Astrocyte (in vitro differentiated cells and primary cell): Measurements from ENCODE around the gene OSBPL2. TPM values are rescaled to one million over a fixed set of nuclear protein-coding genes. Genes with fewer than 3 reads are reported as not detected.

Experiments
- DNase-seq: peaks from one replicate; pipeline ENCODE4 v3.0.0-alpha.2; 2010; ENCODE audit warnings: low read depth
- FAIRE-seq: peaks from 2 replicates; lab custom pipeline; 2011; peaks lifted over from hg19 to GRCh38; lab: Jason Lieb, UNC
- H2AFZ ChIP-seq: 2 replicates; pipeline ENCODE4 v1.6.0; 2012; ENCODE audit warnings: low read depth, low read length, inconsistent platforms
- H3K27ac ChIP-seq: 2 replicates; pipeline ENCODE4 v1.5.1; 2011; ENCODE audit warnings: low read depth, low read length, inconsistent platforms
- H3K27me3 ChIP-seq: 2 replicates; pipeline ENCODE4 v1.6.0; 2011; ENCODE audit warnings: low read length, inconsistent platforms; ENCODE audit not compliant: insufficient read depth
- H3K36me3 ChIP-seq: 2 replicates; pipeline ENCODE4 v1.5.1; 2011; ENCODE audit warnings: low read length, inconsistent platforms; ENCODE audit not compliant: insufficient read depth
- H3K4me1 ChIP-seq: 2 replicates; pipeline ENCODE4 v1.5.1; 2011; ENCODE audit warnings: low read length, inconsistent platforms; ENCODE audit not compliant: insufficient read depth
- H3K4me2 ChIP-seq: 2 replicates; pipeline ENCODE4 v1.6.0; 2012; ENCODE audit warnings: low read length, inconsistent platforms
- H3K4me3 ChIP-seq: 2 replicates; pipeline ENCODE4 v1.5.1; 2011; ENCODE audit warnings: low read depth, mild to moderate bottlenecking, low read length, inconsistent platforms; ENCODE audit not compliant: insufficient read depth
- H3K79me2 ChIP-seq: 2 replicates; pipeline ENCODE4 v1.6.0; 2012; ENCODE audit warnings: mild to moderate bottlenecking, low read length, inconsistent platforms; ENCODE audit not compliant: insufficient read depth
- H3K9ac ChIP-seq: 2 replicates; pipeline ENCODE4 v1.6.0; 2012; ENCODE audit warnings: mild to moderate bottlenecking, low read length, inconsistent platforms
- H3K9me3 ChIP-seq: 2 replicates; pipeline ENCODE4 v1.5.1; 2012; ENCODE audit warnings: low read depth, mild to moderate bottlenecking, low read length, inconsistent platforms; ENCODE audit not compliant: insufficient read depth
- H4K20me1 ChIP-seq: 2 replicates; pipeline ENCODE4 v1.6.0; 2012; ENCODE audit warnings: low read length, inconsistent platforms; ENCODE audit not compliant: insufficient read depth
- H3K27ac Mint-ChIP-seq: one replicate; pipeline ENCODE4 v1.8.0; 2021; ENCODE audit warnings: mild to moderate bottlenecking, mixed read lengths; ENCODE audit not compliant: unreplicated experiment
- H3K27me3 Mint-ChIP-seq: one replicate; pipeline ENCODE4 v1.8.0; 2021; ENCODE audit warnings: low read depth, mixed read lengths; ENCODE audit not compliant: unreplicated experiment
- H3K36me3 Mint-ChIP-seq: one replicate; pipeline ENCODE4 v1.8.0; 2021; ENCODE audit warnings: low read depth, mixed read lengths; ENCODE audit not compliant: unreplicated experiment
- H3K4me1 Mint-ChIP-seq: one replicate; pipeline ENCODE4 v1.8.0; 2021; ENCODE audit warnings: low read depth, mixed read lengths; ENCODE audit not compliant: unreplicated experiment
- H3K4me3 Mint-ChIP-seq: one replicate; pipeline ENCODE4 v1.8.0; 2021; ENCODE audit warnings: mild to moderate bottlenecking, moderate library complexity, mixed read lengths; ENCODE audit not compliant: unreplicated experiment
- H3K9me3 Mint-ChIP-seq: one replicate; pipeline ENCODE4 v1.8.0; 2021; ENCODE audit warnings: mild to moderate bottlenecking, mixed read lengths; ENCODE audit not compliant: unreplicated experiment
- CTCF ChIP-seq: IDR thresholded peaks from 2 replicates; pipeline ENCODE4 v1.5.1; 2011; ENCODE audit warnings: low read depth, mild to moderate bottlenecking, inconsistent platforms, low read length, moderate library complexity; ENCODE audit not compliant: insufficient read depth
- EZH2 ChIP-seq: IDR thresholded peaks from 2 replicates; pipeline ENCODE4 v1.6.1; 2012; ENCODE audit warnings: mild to moderate bottlenecking, low read length, inconsistent platforms; ENCODE audit not compliant: insufficient read depth
- total RNA-seq: library from RNA; stranded (reverse); gene quantifications from 2 replicates; pipeline ENCODE4 v1.2.1, GENCODE V29; 2021

The OSBPL2 gene
- total RNA-seq, 1 donor from 2014 or later: 60.3 TPM

- Histone ChIP-seq H2AFZ (no peak overlapping the region), H3K9me3 (peaks cover 5% of the 10 kb centered on the region), H3K36me3 (no peaks in the 10 kb centered on the region), H3K9ac (no peak overlapping the region), H3K4me2 (no peak overlapping the region), H3K4me1 (no peaks in the 10 kb centered on the region), H3K27ac (no peak overlapping the region), H3K79me2 (no peaks in the 10 kb centered on the region), H3K4me3 (no peak overlapping the region), H4K20me1 (no peaks in the 10 kb centered on the region), H3K27me3 (no peaks in the 10 kb centered on the region)
- DNase-seq (no peak), FAIRE-seq (no peak)
- Mint-ChIP-seq H3K36me3 (no peaks in the 10 kb centered on the region), H3K4me3 (no peak overlapping the region), H3K4me1 (peaks cover 2% of the 10 kb centered on the region), H3K27ac (no peak overlapping the region), H3K27me3 (peaks cover 12% of the 10 kb centered on the region), H3K9me3 (peaks cover 3% of the 10 kb centered on the region)
- no peak for TF ChIP-seq CTCF
- no peak for TF ChIP-seq EZH2
These were observed 5.3 kb upstream of the OSBPL2 start for GRCh38 chr20:62232770-62233645.

GRCh38 chr20:62233684-62234083 is 4.6 kb upstream of the OSBPL2 start:
- no peak overlapping the region for H3K4me3 Mint-ChIP-seq
- FAIRE-seq: no peak
- no peak overlapping the region for H3K27ac Mint-ChIP-seq

More at GRCh38 chr20:62233684-62234083, 4.6 kb upstream of the OSBPL2 start:
- peaks cover 10% of the 10 kb centered on the region for H3K27me3 Mint-ChIP-seq
- H3K4me2 ChIP-seq: no peak overlapping the region
- no peaks in the 10 kb centered on the region for H3K79me2 ChIP-seq
- no peaks in the 10 kb centered on the region for H3K27me3 ChIP-seq
- H2AFZ ChIP-seq: no peak overlapping the region
- DNase-seq: no peak
- H3K9me3 ChIP-seq: peaks cover 5% of the 10 kb centered on the region
- no peaks in the 10 kb centered on the region for H3K36me3 ChIP-seq
- peaks cover 3% of the 10 kb centered on the region for H3K9me3 Mint-ChIP-seq
- peaks cover 2% of the 10 kb centered on the region for H3K4me1 Mint-ChIP-seq
- no peak overlapping the region for H3K27ac ChIP-seq
- TF ChIP-seq CTCF: no peak
- no peak for TF ChIP-seq EZH2
- H3K36me3 Mint-ChIP-seq: no peaks in the 10 kb centered on the region
- H4K20me1 ChIP-seq: no peaks in the 10 kb centered on the region
- H3K9ac ChIP-seq: no peak overlapping the region
- H3K4me3 ChIP-seq: no peak overlapping the region
- H3K4me1 ChIP-seq: no peaks in the 10 kb centered on the region
